GM12878 (cell line): ENCODE results near the gene HAS3. TPM values are rescaled to one million over a fixed set of nuclear protein-coding genes. Genes with fewer than 3 reads are reported as not detected.

Experiments used
- ATAC-seq: fragments of 200-7000 bp; cut with Tn5 transposase; 3 replicates; pipeline ENCODE4 v1.9.1; 2020; ENCODE audit warnings: mild to moderate bottlenecking, moderate library complexity
- BruUV-seq: library from RNA; stranded (reverse); fragments of 400-500 nt; replicated peaks from 2 replicates; lab custom pipeline; 2021; lab: Mats Ljungman, UMichigan
- CTCF ChIA-PET: fragments of 300-600 bp; sonication (Branson Sonifier 250); formaldehyde crosslinking; extraction: SDS; loops from one replicate; lab custom pipeline; 2021; ENCODE audit warnings: inconsistent platforms; lab: Yijun Ruan, JAX
- POLR2A ChIA-PET: fragments of 350-600 bp; formaldehyde crosslinking; extraction: SDS; loops from one replicate; lab custom pipeline; 2021; ENCODE audit warnings: inconsistent platforms; lab: Charles Lee
- RAD21 ChIA-PET: fragments of 300-600 bp; sonication (Branson Sonifier 250); formaldehyde crosslinking; loops from one replicate; lab custom pipeline; 2023; ENCODE audit warnings: antibody characterized with exemption; ENCODE audit not compliant: unreplicated experiment; lab: Charles Lee
- SMC1A ChIA-PET: fragments of 300-600 bp; sonication (Branson Sonifier 250); formaldehyde crosslinking; loops from one replicate; lab custom pipeline; 2023; ENCODE audit not compliant: unreplicated experiment, uncharacterized antibody; lab: Charles Lee
- DNase-seq: peaks from one replicate; pipeline ENCODE4 v3.0.0-alpha.2; 2011; ENCODE audit warnings: low read depth, low spot score
- FAIRE-seq: peaks from 3 replicates; lab custom pipeline; 2011; peaks lifted over from hg19 to GRCh38; lab: Jason Lieb, UNC
- H2AFZ ChIP-seq: 2 replicates; pipeline ENCODE4 v1.6.0; 2011; ENCODE audit warnings: low read depth, low read length, control low read depth; ENCODE audit not compliant: control insufficient read depth
- H3K27ac ChIP-seq: 2 replicates; pipeline ENCODE4 v1.5.1; 2011; ENCODE audit warnings: control low read depth; ENCODE audit not compliant: control insufficient read depth, insufficient read depth
- H3K27me3 ChIP-seq, 2 experiments: replicated peaks in 1 of 2; 2 replicates each; pipeline versions ENCODE4 v1.6.0 to v1.6.1; 2011; ENCODE audit warnings: low read length in 1 of 2; ENCODE audit not compliant: control insufficient read depth in 2 of 2, insufficient read depth in 2 of 2
- H3K36me3 ChIP-seq, 2 experiments: 2 replicates each; pipeline ENCODE4 v1.5.1; 2011; ENCODE audit warnings: low read length in 1 of 2; ENCODE audit not compliant: control insufficient read depth in 2 of 2, insufficient read depth in 2 of 2
- H3K4me1 ChIP-seq: 2 replicates; pipeline ENCODE4 v1.6.1; 2011; ENCODE audit warnings: mild to moderate bottlenecking, low read length, moderate library complexity, mixed read lengths; ENCODE audit not compliant: control insufficient read depth, insufficient read depth
- H3K4me2 ChIP-seq: 2 replicates; pipeline ENCODE4 v1.6.0; 2011; ENCODE audit warnings: control low read depth; ENCODE audit not compliant: control insufficient read depth, insufficient read depth
- H3K4me3 ChIP-seq: fragments of 200-600 bp; sonication (generic); 2 replicates; pipeline ENCODE4 v1.5.1; 2016
- H3K79me2 ChIP-seq: 2 replicates; pipeline ENCODE4 v1.6.0; 2011; ENCODE audit warnings: low read length; ENCODE audit not compliant: control insufficient read depth, insufficient read depth
- H3K9ac ChIP-seq: 2 replicates; pipeline ENCODE4 v1.8.0; 2011; ENCODE audit warnings: low read length, control low read depth, mixed read lengths; ENCODE audit not compliant: control insufficient read depth, insufficient read depth
- H3K9me3 ChIP-seq: replicated peaks from 3 replicates; pipeline ENCODE4 v1.5.1; 2011; ENCODE audit warnings: mild to moderate bottlenecking, low read length; ENCODE audit not compliant: control insufficient read depth, insufficient read depth
- H4K20me1 ChIP-seq: 2 replicates; pipeline ENCODE4 v1.6.0; 2011; ENCODE audit not compliant: control insufficient read depth, insufficient read depth
- CEBPB ChIP-seq, 2 experiments: fragments of 150-350 bp in 1 of 2; IDR thresholded peaks; 2 replicates each; pipeline ENCODE4 v1.6.1; 2012 to 2014; ENCODE audit warnings: low read depth in 2 of 2, low read length in 2 of 2, borderline replicate concordance in 1 of 2, inconsistent platforms in 1 of 2
- CHD1 ChIP-seq: IDR thresholded peaks from 2 replicates; pipeline ENCODE4 v1.6.1; 2012; ENCODE audit warnings: low read depth, low read length, improper control_type of control experiment
- CUX1 ChIP-seq: IDR thresholded peaks from 2 replicates; pipeline ENCODE4 v1.6.1; 2012; ENCODE audit warnings: improper control_type of control experiment, low read depth, low read length; ENCODE audit not compliant: insufficient replicate concordance
- EED ChIP-seq: sonication (generic); IDR thresholded peaks from 2 replicates; pipeline ENCODE4 v1.6.1; 2016; ENCODE audit warnings: antibody characterized with exemption, low read depth
- EGR1 ChIP-seq, 2 experiments: IDR thresholded peaks; 1 replicate in 1 of 2; 2 replicates in 1 of 2; pipeline ENCODE4 v1.6.1; 2011 to 2012; ENCODE audit warnings: low read depth in 2 of 2, low read length in 2 of 2, borderline replicate concordance in 1 of 2, mild to moderate bottlenecking in 1 of 2, moderate library complexity in 1 of 2
- IKZF1 ChIP-seq: fragments of 450-650 bp; conservative IDR thresholded peaks from 2 replicates; pipeline ENCODE4 v1.6.1; 2017; ENCODE audit warnings: antibody characterized with exemption, mild to moderate bottlenecking
- IKZF2 ChIP-seq, 2 experiments: fragments of 450-650 bp; IDR thresholded peaks; 2 replicates each; pipeline ENCODE4 v1.6.1; 2017; ENCODE audit warnings: mild to moderate bottlenecking in 2 of 2, moderate library complexity in 2 of 2
- RELB ChIP-seq: fragments of 450-650 bp; IDR thresholded peaks from 2 replicates; pipeline ENCODE4 v1.6.1; 2017; ENCODE audit warnings: low read depth, mild to moderate bottlenecking, moderate library complexity
- RFX5 ChIP-seq: IDR thresholded peaks from 2 replicates; pipeline ENCODE4 v1.6.1; 2011; ENCODE audit warnings: low read depth, low read length, improper control_type of control experiment
- ZBTB11 ChIP-seq: fragments of 450-650 bp; formaldehyde crosslinking; IDR thresholded peaks from 2 replicates; pipeline ENCODE4 v1.5.0; 2022; ENCODE audit warnings: mild to moderate bottlenecking, missing genetic modification characterization
- ZNF207 ChIP-seq: fragments of 450-650 bp; IDR thresholded peaks from 2 replicates; pipeline ENCODE4 v1.6.1; 2014; ENCODE audit warnings: antibody characterized with exemption, mild to moderate bottlenecking, borderline replicate concordance
- ZNF274 ChIP-seq: IDR thresholded peaks from one replicate; pipeline ENCODE4 v1.8.0; 2011; ENCODE audit not compliant: insufficient read length, insufficient read depth
- WGBS: methylation state at CpG from one replicate; pipeline ENCODE4 v1.1.6; 2016; ENCODE audit warnings: low lambda C conversion rate; ENCODE audit not compliant: insufficient replicate concordance, insufficient coverage; ENCODE audit errors: missing lambda C conversion rate; 5-methylcytosine and 5-hydroxymethylcytosine counted together
- in situ Hi-C: fragments of 300-500 bp; cut with MboI; formaldehyde crosslinking; loops from 9 replicates; pipeline ENCODE4 v1.14.3; 2018; ENCODE audit warnings: mixed read lengths
- intact Hi-C: fragments of 100-400 bp; cut with micrococcal nuclease; formaldehyde crosslinking; loops from one replicate; pipeline ENCODE4 v1.14.2; 2022; ENCODE audit not compliant: unreplicated experiment
- polyA plus RNA-seq, 11 experiments: library from polyadenylated mRNA; depleted of rRNA in 4 of 11; unstranded in 6 of 11; stranded (reverse) in 5 of 11; fragments of >200 nt; fragmentation: Nextera tagmentation in 4 of 11; fragmentation: Illumina TruSeq in 1 of 11; extraction: Ambion mirVana in 4 of 11; extraction: Trizol in 1 of 11; gene quantifications; 1 replicate in 1 of 11; 2 replicates in 10 of 11; pipeline versions ENCODE4 v1.2.1 to v1.2.3, GENCODE V29; 2011 to 2016; ENCODE audit warnings: inconsistent platforms in 2 of 11, missing spikeins in 2 of 11, low read depth in 1 of 11
- total RNA-seq, 4 experiments: library from RNA; depleted of rRNA in 3 of 4; stranded (reverse); fragments of >200 nt in 3 of 4; fragmentation: Illumina TruSeq in 1 of 4; extraction: Trizol in 1 of 4; gene quantifications; 2 replicates each; pipeline versions ENCODE4 v1.2.1 to v1.2.3, GENCODE V29; 2013 to 2021

HAS3 gene
- total and polyA plus RNA-seq, 10 of the 15 experiments (the other 5 are each of a cell fraction or from before 2014, with no cell fraction given): 0.06 to 0.56 (median 0.19) TPM; not detected in 2

GRCh38 chr16:69131839-69132423 lies 26.5 kb downstream of the HAS3 start:
- no peaks in the 10 kb centered on the region for H4K20me1 ChIP-seq
- H3K9ac ChIP-seq: peak overlapping the region; percentile 87
- H3K36me3 ChIP-seq: no peaks in the 10 kb centered on the region; a peak in 1 of 4 replicates
- no peaks in the 10 kb centered on the region for H3K9me3 ChIP-seq
- DNase-seq (peak; percentile 24), ATAC-seq (peak; percentile 61), FAIRE-seq (no peak)
- intact Hi-C loops: no loop called here
- H3K4me3 ChIP-seq: peak overlapping the region; percentile 95
- ChIA-PET SMC1A (interaction anchor here (0.6 kb wide), 1 partner anchor 305 kb away, joined by 4 read pairs; no protein-coding TSS in a partner anchor), RAD21 (interaction anchor here (0.6 to 1.5 kb wide), 2 partner anchors 18 to 180 kb away, joined by 4 read pairs; partner anchors contain the start of gene VPS4A), CTCF (interaction anchor here (0.5 to 2.5 kb wide), 5 partner anchors 9 to 610 kb away, joined by 3 to 15 read pairs (median 4); no protein-coding TSS in a partner anchor), POLR2A (interaction anchor here (0.9 to 1.7 kb wide), 3 partner anchors 18 to 206 kb away, joined by 3 to 5 read pairs (median 4); no protein-coding TSS in a partner anchor)
- no TSS peak for BruUV-seq
- H3K4me1 ChIP-seq: peaks cover 2% of the 10 kb centered on the region; the same call in 1 of the 2 replicates
- no peaks in the 10 kb centered on the region for H3K27me3 ChIP-seq
- H2AFZ ChIP-seq: peak overlapping the region; percentile 45
- in situ Hi-C loops: no loop called here
- peak overlapping the region; percentile 96 for H3K27ac ChIP-seq
- peaks cover 78% of the 10 kb centered on the region for H3K79me2 ChIP-seq
- WGBS: under 1% methylated on average over 19 of the region's 53 CpGs
- H3K4me2 ChIP-seq: 0 out of 2 replicates have a peak overlapping the region, but pooled peaks have one; percentile 35
- TF ChIP-seq ZBTB11 (CRISPR knock-in tag) (no peak), CEBPB (IDR thresholded peaks at IDR 0.05; ENCODE audit: borderline replicate concordance in 1 of 2, low read depth in 2 of 2, low read length in 2 of 2) (no peak), IKZF1 (peak; percentile 74), EGR1 (IDR thresholded peaks at IDR 0.05; ENCODE audit: borderline replicate concordance in 1 of 2, low read depth in 2 of 2, low read length in 2 of 2) (peak in 1 of 2 experiments; percentile 54; a peak in 1 of 3 replicates), RFX5 (no peak), RELB (peak; percentile 55), IKZF2 (IDR thresholded peaks at IDR 0.05) (peak; percentile 75 to 77), CHD1 (0 out of 2 replicates have a peak, but pooled peaks have one; percentile 71), ZNF207 (0 out of 2 replicates have a peak, but pooled peaks have one; percentile 28), ZNF274 (no peak), CUX1 (no peak), EED (0 out of 2 replicates have a peak, but pooled peaks have one; percentile 12)
